Fibroblast of skin of left quadriceps (primary cell): Measurements from ENCODE around the gene INAVA.
"Not testable (repeated sequence)": the region's sequence is repeated elsewhere in the genome, so short reads cannot be mapped to it uniquely, and the experiment has no call there.

Source experiments
- DNase-seq, 2 experiments: peaks; one replicate each; pipeline ENCODE4 v3.0.0-alpha.2; 2013; ENCODE audit warnings: low read depth in 2 of 2

The INAVA gene

GRCh38 chr1:200963888-200964287, 69.2 kb downstream of the INAVA start:
- not testable (repeated sequence) for DNase-seq
